ENCODE data around the gene NDST1.

Gene NDST1

GRCh38 chr5:150573867-150574817 is 66.2 kb downstream of the NDST1 start:
- DNase-seq = no peak

- DNase-seq = no peak
Observed at GRCh38 chr5:150574818-150575547, 67.1 kb downstream of the NDST1 start.

- no peak for DNase-seq
Observed at GRCh38 chr5:150575745-150576448, 68.0 kb downstream of the NDST1 start.

GRCh38 chr5:150576449-150576949 is 68.6 kb downstream of the NDST1 start:
- no peak for DNase-seq

- no peak for DNase-seq
Observed at GRCh38 chr5:150577378-150578139, 69.6 kb downstream of the NDST1 start.

- no peak for DNase-seq
Observed at GRCh38 chr5:150578781-150579461, 71.0 kb downstream of the NDST1 start.

GRCh38 chr5:150579462-150580400 is 71.8 kb downstream of the NDST1 start:
- no peak for DNase-seq

GRCh38 chr5:150580917-150581316 is 73.0 kb downstream of the NDST1 start:
- DNase-seq = no peak

- no peak for DNase-seq
Observed at GRCh38 chr5:150582241-150583109, 74.5 kb downstream of the NDST1 start.

GRCh38 chr5:150583541-150584225 is 75.8 kb downstream of the NDST1 start:
- no peak for DNase-seq

GRCh38 chr5:150584556-150585335 is 76.8 kb downstream of the NDST1 start:
- DNase-seq = no peak

GRCh38 chr5:150585781-150586341 is 77.9 kb downstream of the NDST1 start:
- DNase-seq = no peak

- DNase-seq = no peak
Observed at GRCh38 chr5:150587016-150587415, 79.1 kb downstream of the NDST1 start.

GRCh38 chr5:150587856-150588595 is 80.1 kb downstream of the NDST1 start:
- no peak for DNase-seq

- no peak for DNase-seq
Observed at GRCh38 chr5:150588596-150588890, 80.6 kb downstream of the NDST1 start.

- no peak for DNase-seq
Observed at GRCh38 chr5:150589862-150590601, 82.1 kb downstream of the NDST1 start.
